BLaER1 treated with 17β-estradiol and CSF1 and Interleukin-3, amounts not matched to agents 10 nM and 100 nM (cell line): ENCODE measurements around the gene GTF2F2.

Source experiments
- H3K27ac ChIP-seq, 11 experiments: shearing (Covaris generic); formaldehyde crosslinking; 2 replicates each; pipeline ENCODE4 v1.8.1; 2022
- H3K27me3 ChIP-seq, 11 experiments: shearing (Covaris generic); formaldehyde crosslinking; 2 replicates each; pipeline ENCODE4 v1.8.1; 2022
- H3K36me3 ChIP-seq, 11 experiments: shearing (Covaris generic); formaldehyde crosslinking; 2 replicates each; pipeline ENCODE4 v1.8.1; 2022
- H3K4me1 ChIP-seq, 10 experiments: shearing (Covaris generic); formaldehyde crosslinking; 2 replicates each; pipeline ENCODE4 v1.8.1; 2022
- H3K4me2 ChIP-seq, 11 experiments: shearing (Covaris generic); formaldehyde crosslinking; 2 replicates each; pipeline ENCODE4 v1.8.1; 2022
- H3K4me3 ChIP-seq, 10 experiments: shearing (Covaris generic); formaldehyde crosslinking; 2 replicates each; pipeline ENCODE4 v1.8.1; 2022
- H3K9ac ChIP-seq, 11 experiments: shearing (Covaris generic); formaldehyde crosslinking; 2 replicates each; pipeline ENCODE4 v1.8.1; 2022
- H3K9me3 ChIP-seq, 11 experiments: shearing (Covaris generic); formaldehyde crosslinking; replicated peaks in 1 of 11; 2 replicates each; pipeline ENCODE4 v1.8.1; 2022
- H4K20me1 ChIP-seq, 11 experiments: shearing (Covaris generic); formaldehyde crosslinking; 2 replicates each; pipeline ENCODE4 v1.8.1; 2022
- Cebpa-rat ChIP-seq, 11 experiments: shearing (Covaris generic); IDR thresholded peaks; 2 replicates each; pipeline ENCODE4 v1.8.1; 2022

Gene GTF2F2

DNA sequence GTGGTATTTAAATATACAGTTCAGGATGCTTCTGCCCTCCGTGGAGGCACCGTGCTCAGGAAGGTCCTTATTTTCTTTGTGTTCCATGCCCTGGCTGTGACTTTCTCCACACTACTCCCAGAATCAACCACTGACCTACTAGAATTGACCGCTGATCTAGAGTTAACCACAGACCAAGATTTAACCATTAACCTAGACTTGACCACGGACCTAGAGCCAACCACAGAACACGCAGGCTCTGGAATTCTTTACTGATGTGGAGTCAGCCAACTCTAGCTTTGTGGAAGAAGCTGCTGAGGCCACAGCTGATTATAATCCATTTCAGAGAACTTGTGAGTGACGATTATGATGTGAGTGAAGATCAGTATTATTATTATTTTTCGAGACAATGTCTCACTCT, 18.0 kb downstream of the GTF2F2 start:
- peaks cover 43 to 83% (median 63%) of the 10 kb centered on the region in 11 experiments for H3K36me3 ChIP-seq
- no peaks in the 10 kb centered on the region for H3K27me3 ChIP-seq
- peaks cover 0 to 100% (median 66%) of the 10 kb centered on the region in 11 experiments; a peak in 17 of 22 replicates for H4K20me1 ChIP-seq
- no peak overlapping the region for H3K4me2 ChIP-seq
- H3K27ac ChIP-seq, result 0 out of 22 replicates have a peak overlapping the region, but pooled peaks of 1 of the 11 experiments have one; percentile 2
- H3K9me3 ChIP-seq, result peaks cover 11 to 17% (median 13%) of the 10 kb centered on the region in 11 experiments
- no peak overlapping the region for H3K4me3 ChIP-seq
- peaks cover 0 to 17% (median 4%) of the 10 kb centered on the region in 10 experiments; a peak in 7 of 20 replicates for H3K4me1 ChIP-seq
- H3K9ac ChIP-seq, result no peak overlapping the region
- no peak for TF ChIP-seq Cebpa-rat (IDR thresholded peaks at IDR 0.05)

DNA sequence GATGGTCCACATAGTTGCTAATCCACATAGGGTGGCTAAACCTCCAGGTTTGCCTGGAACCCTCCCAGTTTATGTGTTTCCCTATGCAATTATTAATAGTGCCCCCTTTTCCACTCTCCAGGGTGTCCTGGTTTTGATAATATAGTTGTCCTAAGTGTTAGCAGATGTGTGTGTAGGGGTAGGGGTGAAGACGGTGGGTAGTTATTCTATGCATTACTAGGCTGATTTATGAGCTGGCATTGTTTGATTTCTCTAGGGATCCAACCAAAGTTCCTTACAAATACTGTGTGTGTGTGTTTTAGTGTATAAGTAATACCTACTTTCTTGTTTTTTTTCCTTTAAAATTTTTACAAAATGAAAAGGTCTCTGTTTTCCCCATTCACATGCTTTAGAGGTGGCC, 21.1 kb downstream of the GTF2F2 start:
- peaks cover 4 to 99% (median 59%) of the 10 kb centered on the region in 11 experiments; a peak in 15 of 22 replicates for H4K20me1 ChIP-seq
- H3K4me1 ChIP-seq, result peaks cover 0 to 17% (median 4%) of the 10 kb centered on the region in 10 experiments; a peak in 7 of 20 replicates
- no peak for TF ChIP-seq Cebpa-rat (IDR thresholded peaks at IDR 0.05)
- peaks cover 33 to 89% (median 62%) of the 10 kb centered on the region in 11 experiments for H3K36me3 ChIP-seq
- H3K27ac ChIP-seq, result no peak overlapping the region
- H3K27me3 ChIP-seq, result no peaks in the 10 kb centered on the region
- no peak overlapping the region for H3K4me2 ChIP-seq
- no peak overlapping the region for H3K9ac ChIP-seq
- no peaks in the 10 kb centered on the region for H3K9me3 ChIP-seq
- no peak overlapping the region for H3K4me3 ChIP-seq

DNA sequence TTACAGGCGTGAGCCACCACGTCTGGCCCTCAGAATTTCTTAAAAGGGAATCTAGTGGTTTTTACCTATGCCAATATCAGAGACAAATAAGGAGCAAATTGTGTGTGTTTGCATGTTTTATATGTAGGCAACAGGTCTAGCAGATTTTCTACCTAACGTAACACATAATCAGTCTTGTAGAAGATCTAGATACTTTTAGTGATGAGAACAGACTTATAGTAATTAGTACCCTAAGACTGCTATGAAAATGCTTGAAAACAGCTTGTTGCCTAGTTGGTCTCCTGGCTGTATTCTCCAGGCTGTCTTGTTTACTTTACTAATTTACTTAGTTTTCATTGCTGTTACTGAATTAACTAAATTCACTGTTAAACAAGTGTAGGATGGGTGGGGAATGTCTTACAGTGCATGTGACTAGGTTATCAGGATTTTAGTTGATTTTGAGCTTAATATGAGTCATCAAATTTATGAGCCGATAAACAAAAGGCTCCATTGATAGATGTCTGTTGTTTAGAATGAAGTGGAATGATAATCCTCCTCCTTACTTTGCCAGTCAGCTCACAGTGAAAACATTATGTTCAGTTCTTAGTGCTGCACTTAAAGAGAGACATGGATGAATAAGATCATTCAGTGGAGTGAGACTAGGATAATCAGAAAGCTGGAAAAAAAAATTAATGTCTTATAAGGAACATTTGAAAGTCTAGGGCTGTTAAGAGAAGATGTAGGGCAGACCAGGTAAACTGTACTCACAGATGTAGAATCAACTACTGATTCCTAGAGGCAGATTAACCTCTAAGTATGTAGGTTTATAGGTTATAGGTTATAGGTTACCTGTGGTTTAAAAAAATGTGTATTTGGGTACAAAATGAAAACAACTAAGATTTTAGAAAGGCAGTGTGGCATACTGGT, 22.4 kb downstream of the GTF2F2 start:
- Histone ChIP-seq H3K9me3 (no peaks in the 10 kb centered on the region), H3K27ac (no peak overlapping the region), H3K4me3 (no peak overlapping the region), H4K20me1 (peaks cover 0 to 99% (median 53%) of the 10 kb centered on the region in 11 experiments; a peak in 14 of 22 replicates), H3K36me3 (peaks cover 33 to 90% (median 66%) of the 10 kb centered on the region in 11 experiments), H3K4me1 (peaks cover 0 to 6% (median under 1%) of the 10 kb centered on the region in 10 experiments; a peak in 6 of 20 replicates), H3K4me2 (no peak overlapping the region), H3K27me3 (no peaks in the 10 kb centered on the region), H3K9ac (no peak overlapping the region)
- TF ChIP-seq Cebpa-rat (IDR thresholded peaks at IDR 0.05), result no peak

DNA sequence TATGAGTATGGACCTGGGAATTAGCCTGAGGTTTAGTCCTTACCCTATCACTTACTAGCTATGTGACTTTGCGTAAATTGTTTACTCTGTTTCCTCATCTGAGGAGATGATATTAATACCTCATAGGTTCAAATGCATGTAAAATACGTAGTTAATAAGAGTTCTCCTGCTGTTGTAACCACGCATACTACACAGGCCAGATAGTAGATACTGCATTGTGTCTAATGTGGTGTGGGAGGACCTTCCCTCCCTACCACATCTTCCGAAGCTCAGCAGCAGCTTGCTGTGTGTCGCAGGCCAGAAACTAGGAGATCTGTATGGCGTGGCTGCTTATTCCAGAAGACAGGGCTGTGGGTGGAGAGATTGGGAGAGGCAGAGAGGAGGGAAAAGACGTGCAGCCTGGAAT, 23.0 kb downstream of the GTF2F2 start:
- TF ChIP-seq Cebpa-rat (IDR thresholded peaks at IDR 0.05), result no peak
- peaks cover 27 to 90% (median 61%) of the 10 kb centered on the region in 11 experiments for H3K36me3 ChIP-seq
- H3K4me3 ChIP-seq, result no peak overlapping the region
- H4K20me1 ChIP-seq, result peaks cover 0 to 99% (median 50%) of the 10 kb centered on the region in 11 experiments; a peak in 14 of 22 replicates
- no peaks in the 10 kb centered on the region for H3K27me3 ChIP-seq
- no peaks in the 10 kb centered on the region for H3K9me3 ChIP-seq
- H3K27ac ChIP-seq, result no peak overlapping the region
- no peak overlapping the region for H3K9ac ChIP-seq
- H3K4me1 ChIP-seq, result no peaks in the 10 kb centered on the region
- no peak overlapping the region for H3K4me2 ChIP-seq

DNA sequence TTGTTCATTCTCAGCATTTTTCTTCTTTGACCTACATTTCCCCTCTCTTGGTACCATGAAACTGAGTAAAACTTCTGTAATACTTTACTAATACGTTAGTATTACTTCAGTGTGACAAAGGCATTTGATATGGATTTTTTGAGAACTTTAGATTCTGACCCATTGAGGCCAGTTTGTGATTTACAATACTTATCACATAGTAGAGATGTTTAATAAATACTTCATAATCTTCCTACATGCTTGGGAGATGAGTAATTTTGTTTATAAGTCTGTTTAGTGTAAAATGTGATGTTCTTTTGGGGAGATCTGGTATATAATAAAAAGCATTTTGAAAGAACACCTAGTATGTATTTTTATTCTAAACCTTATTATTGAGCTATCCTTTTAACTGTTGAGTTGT, 29.7 kb downstream of the GTF2F2 start:
- Histone ChIP-seq H3K9ac (no peak overlapping the region), H3K9me3 (no peaks in the 10 kb centered on the region), H3K36me3 (peaks cover 20 to 81% (median 53%) of the 10 kb centered on the region in 11 experiments), H3K4me2 (no peak overlapping the region), H3K4me1 (peaks cover 0 to 5% (median under 1%) of the 10 kb centered on the region in 10 experiments; a peak in 4 of 20 replicates), H4K20me1 (peaks cover 0 to 55% (median 19%) of the 10 kb centered on the region in 11 experiments; a peak in 13 of 22 replicates), H3K27ac (no peak overlapping the region), H3K27me3 (no peaks in the 10 kb centered on the region), H3K4me3 (no peak overlapping the region)
- TF ChIP-seq Cebpa-rat (IDR thresholded peaks at IDR 0.05), result no peak

DNA sequence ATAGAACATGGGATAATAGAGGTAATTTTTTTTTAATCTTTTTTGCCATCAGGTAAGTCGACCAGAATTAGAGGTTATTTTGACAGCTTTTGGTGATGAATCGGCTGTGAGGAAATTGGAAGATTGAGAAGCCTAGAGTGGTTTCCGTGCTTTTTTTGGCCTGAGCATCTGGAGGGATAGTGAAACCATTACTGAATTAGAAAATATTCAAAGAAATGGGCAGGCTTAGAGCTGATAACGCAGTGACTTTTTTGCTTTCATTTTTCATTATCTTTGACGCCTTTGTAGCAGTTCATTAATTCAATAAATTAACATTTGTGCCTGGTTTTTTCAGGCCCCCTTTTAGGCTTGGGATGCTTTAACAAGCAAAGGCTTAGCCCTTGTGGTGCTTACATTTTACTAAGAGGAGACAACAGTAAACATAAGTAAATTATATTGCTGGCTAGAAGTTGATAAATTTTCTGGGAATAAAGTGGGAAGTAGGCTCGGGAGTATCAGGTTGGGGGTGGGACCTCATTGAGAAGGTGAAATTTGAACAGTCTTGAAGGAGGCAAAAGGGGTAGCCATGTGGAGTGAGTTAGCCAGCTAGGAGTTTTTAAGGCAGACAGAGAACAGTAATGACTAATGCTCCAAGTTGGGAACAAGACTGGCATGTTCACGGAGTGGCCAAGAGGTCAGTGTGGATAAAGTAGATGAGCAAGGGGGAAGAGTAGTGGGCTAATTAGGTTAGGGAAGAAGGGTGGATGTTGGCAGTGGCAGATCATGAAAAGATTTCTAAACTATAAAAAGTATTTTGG, 36.5 kb downstream of the GTF2F2 start:
- Histone ChIP-seq H3K27me3 (no peaks in the 10 kb centered on the region), H4K20me1 (no peaks in the 10 kb centered on the region; a peak in 1 of 22 replicates), H3K9me3 (peaks cover 13 to 24% (median 20%) of the 10 kb centered on the region in 11 experiments), H3K4me3 (peak overlapping the region in 1 of 10 experiments; percentile 30; a peak in 3 of 20 replicates), H3K36me3 (peaks cover 45 to 92% (median 80%) of the 10 kb centered on the region in 11 experiments), H3K4me2 (peak overlapping the region in 10 of 11 experiments; percentile 10 to 58 (median 42); a peak in 18 of 22 replicates), H3K9ac (0 out of 22 replicates have a peak overlapping the region, but pooled peaks of 1 of the 11 experiments have one; percentile 6), H3K27ac (peak overlapping the region in 8 of 11 experiments; percentile 3 to 62 (median 26); a peak in 12 of 22 replicates), H3K4me1 (peaks cover 14 to 23% (median 20%) of the 10 kb centered on the region in 10 experiments; a peak in 19 of 20 replicates)
- TF ChIP-seq Cebpa-rat (IDR thresholded peaks at IDR 0.05), result no peak

DNA sequence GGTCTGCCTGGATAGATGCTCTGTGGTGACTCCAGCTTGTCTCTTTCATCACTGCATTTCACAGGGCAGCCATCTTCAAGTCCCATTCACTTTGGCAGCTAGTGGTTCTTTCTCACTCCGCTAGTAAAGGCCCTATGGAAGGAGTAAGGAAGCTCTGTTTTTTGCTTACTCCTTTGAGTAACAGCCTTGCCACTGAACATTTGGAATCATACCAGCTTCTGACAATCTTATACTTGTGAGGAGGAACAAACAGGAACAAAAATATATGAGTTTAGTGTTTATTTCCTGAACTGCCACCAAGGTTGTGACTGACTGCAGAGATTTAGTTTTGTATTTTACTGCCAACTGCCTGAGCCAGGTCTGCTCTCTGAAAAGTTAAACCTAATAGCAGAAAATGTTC, 41.9 kb downstream of the GTF2F2 start:
- 0 out of 22 replicates have a peak, but pooled peaks cover 0 to 6% (median 0%) of the 10 kb centered on the region in 11 experiments for H4K20me1 ChIP-seq
- no peak overlapping the region for H3K4me2 ChIP-seq
- TF ChIP-seq Cebpa-rat (IDR thresholded peaks at IDR 0.05), result no peak
- H3K27me3 ChIP-seq, result no peaks in the 10 kb centered on the region
- H3K27ac ChIP-seq, result 0 out of 22 replicates have a peak overlapping the region, but pooled peaks of 1 of the 11 experiments have one; percentile 17
- H3K4me3 ChIP-seq, result no peak overlapping the region
- peaks cover 0 to 9% (median 0%) of the 10 kb centered on the region in 10 experiments; a peak in 5 of 20 replicates for H3K4me1 ChIP-seq
- H3K9me3 ChIP-seq, result peaks cover 11 to 20% (median 15%) of the 10 kb centered on the region in 11 experiments
- no peak overlapping the region for H3K9ac ChIP-seq
- peaks cover 40 to 81% (median 70%) of the 10 kb centered on the region in 11 experiments for H3K36me3 ChIP-seq

DNA sequence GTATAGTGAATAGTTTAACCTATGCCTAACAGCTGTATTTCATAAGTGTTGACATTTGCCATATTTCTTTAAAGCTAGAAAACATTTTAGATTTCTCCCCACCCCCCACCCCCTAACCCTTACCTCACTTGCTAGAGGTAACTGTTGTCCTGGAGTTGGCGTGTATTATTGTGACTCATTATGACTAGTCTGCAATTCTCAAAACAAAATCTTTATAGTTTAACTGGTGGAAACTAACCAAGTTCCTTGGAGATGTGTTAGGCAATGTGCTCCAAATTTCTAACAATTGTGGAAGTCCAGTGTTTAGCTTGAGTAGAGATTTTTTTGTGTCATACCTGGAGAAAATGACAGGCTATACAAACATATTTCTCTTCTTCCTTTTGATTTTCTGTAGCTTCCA, 42.5 kb downstream of the GTF2F2 start:
- Histone ChIP-seq H3K4me3 (no peak overlapping the region), H3K9ac (no peak overlapping the region), H3K36me3 (peaks cover 34 to 81% (median 69%) of the 10 kb centered on the region in 11 experiments), H3K4me1 (peaks cover 0 to 9% (median 0%) of the 10 kb centered on the region in 10 experiments; a peak in 3 of 20 replicates), H4K20me1 (peaks cover 0 to 10% (median 0%) of the 10 kb centered on the region in 11 experiments; a peak in 1 of 22 replicates), H3K27ac (0 out of 22 replicates have a peak overlapping the region, but pooled peaks of 1 of the 11 experiments have one; percentile 17), H3K9me3 (peaks cover 5 to 14% (median 9%) of the 10 kb centered on the region in 11 experiments; a peak in 21 of 22 replicates), H3K4me2 (no peak overlapping the region), H3K27me3 (no peaks in the 10 kb centered on the region)
- no peak for TF ChIP-seq Cebpa-rat (IDR thresholded peaks at IDR 0.05)
